ENCODE data around the gene L3HYPDH. TPM values are rescaled to one million over a fixed set of nuclear protein-coding genes. Genes with fewer than 3 reads are reported as not detected.

L3HYPDH gene
- total RNA-seq, 4 donors from 2014 or later, result 39.4 to 98.4 (median 71.7) TPM

DNA sequence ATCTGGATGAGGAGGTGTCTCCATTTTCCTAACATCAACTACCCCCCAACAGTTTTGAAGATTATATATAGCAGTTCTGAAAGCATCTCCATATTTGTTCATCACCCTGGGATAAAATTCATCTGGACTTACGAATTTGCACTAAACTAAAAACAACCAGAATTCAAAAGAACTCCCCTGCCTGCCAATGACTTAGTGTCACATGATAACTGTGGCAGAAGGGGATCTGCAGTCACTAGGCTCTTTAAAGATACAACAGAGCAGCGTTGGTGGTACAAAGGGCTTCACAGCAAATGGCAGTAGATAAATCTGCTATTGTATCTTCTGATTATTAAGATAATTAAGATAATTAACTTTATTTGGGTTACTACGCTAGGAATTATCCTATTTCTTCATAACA, 49.1 kb downstream of the L3HYPDH start:
- DNase-seq, result no peak
- Histone ChIP-seq H3K9me3 (no peaks in the 10 kb centered on the region), H3K36me3 (no peaks in the 10 kb centered on the region), H3K27ac (no peak overlapping the region), H3K4me1 (no peaks in the 10 kb centered on the region), H3K4me3 (no peak overlapping the region), H3K27me3 (no peaks in the 10 kb centered on the region)
- intact Hi-C loops (cut with DNase I; ENCODE audit: low total_unique reads), result no loop called here
- no peak for TF ChIP-seq POLR2A (IDR thresholded peaks at IDR 0.05)
- TF ChIP-seq, protein P1, sequence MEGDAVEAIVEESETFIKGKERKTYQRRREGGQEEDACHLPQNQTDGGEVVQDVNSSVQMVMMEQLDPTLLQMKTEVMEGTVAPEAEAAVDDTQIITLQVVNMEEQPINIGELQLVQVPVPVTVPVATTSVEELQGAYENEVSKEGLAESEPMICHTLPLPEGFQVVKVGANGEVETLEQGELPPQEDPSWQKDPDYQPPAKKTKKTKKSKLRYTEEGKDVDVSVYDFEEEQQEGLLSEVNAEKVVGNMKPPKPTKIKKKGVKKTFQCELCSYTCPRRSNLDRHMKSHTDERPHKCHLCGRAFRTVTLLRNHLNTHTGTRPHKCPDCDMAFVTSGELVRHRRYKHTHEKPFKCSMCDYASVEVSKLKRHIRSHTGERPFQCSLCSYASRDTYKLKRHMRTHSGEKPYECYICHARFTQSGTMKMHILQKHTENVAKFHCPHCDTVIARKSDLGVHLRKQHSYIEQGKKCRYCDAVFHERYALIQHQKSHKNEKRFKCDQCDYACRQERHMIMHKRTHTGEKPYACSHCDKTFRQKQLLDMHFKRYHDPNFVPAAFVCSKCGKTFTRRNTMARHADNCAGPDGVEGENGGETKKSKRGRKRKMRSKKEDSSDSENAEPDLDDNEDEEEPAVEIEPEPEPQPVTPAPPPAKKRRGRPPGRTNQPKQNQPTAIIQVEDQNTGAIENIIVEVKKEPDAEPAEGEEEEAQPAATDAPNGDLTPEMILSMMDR (IDR thresholded peaks at IDR 0.05), result no peak

DNA sequence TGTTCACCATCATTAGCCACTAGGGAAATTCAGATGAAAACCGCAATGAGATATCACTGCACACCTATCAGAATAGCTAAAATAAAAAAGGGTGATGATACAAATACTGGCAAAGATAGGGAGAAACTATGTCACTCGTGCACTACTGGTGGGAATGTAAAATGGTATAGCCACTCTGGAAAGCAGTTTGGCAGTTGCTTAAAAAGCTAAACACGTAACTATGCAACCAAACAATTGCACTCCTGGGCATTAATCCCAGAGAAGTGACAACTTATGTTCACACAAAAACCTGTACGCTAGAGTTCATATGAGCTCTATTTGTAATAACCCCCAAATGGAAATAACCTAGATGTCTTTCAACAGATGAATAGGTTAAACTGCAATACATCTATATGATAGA, 54.4 kb downstream of the L3HYPDH start:
- Histone ChIP-seq H3K9me3 (no peaks in the 10 kb centered on the region), H3K4me3 (no peak overlapping the region), H3K36me3 (no peaks in the 10 kb centered on the region), H3K27me3 (no peaks in the 10 kb centered on the region), H3K4me1 (peaks cover 0 to 8% of the 10 kb centered on the region in 2 donors), H3K27ac (no peak overlapping the region)
- TF ChIP-seq, protein P1 (IDR thresholded peaks at IDR 0.05), result no peak
- no peak for TF ChIP-seq POLR2A (IDR thresholded peaks at IDR 0.05)
- no peak for DNase-seq
- intact Hi-C loops (cut with DNase I; ENCODE audit: low total_unique reads), result no loop called here

DNA sequence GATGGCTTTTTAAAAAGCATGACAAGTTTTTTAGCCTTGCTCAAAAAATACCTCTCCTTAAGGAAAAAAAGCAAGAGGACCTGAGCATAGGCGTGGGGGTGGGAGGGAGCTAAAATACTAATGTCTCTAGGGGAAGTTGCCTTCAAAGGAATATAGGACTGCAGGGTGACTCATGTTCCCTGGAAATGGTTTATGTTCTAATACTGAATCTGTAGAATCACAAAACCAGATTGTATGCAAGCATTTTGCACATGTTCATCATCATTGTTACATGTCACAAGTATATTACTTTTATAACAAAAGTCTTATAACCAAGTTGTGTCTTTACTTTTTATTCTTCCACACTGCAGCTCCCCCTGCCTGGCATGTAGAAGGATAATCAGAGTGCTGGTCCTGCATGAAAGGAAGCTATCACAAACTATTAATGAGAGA, 55.6 kb downstream of the L3HYPDH start:
- DNase-seq, result no peak
- H3K9me3 ChIP-seq, result no peaks in the 10 kb centered on the region
- H3K4me3 ChIP-seq, result no peak overlapping the region
- no peaks in the 10 kb centered on the region for H3K27me3 ChIP-seq
- H3K36me3 ChIP-seq, result no peaks in the 10 kb centered on the region
- TF ChIP-seq, protein P1 (IDR thresholded peaks at IDR 0.05), result peak; percentile 34 to 69 (median 50)
- TF ChIP-seq POLR2A (IDR thresholded peaks at IDR 0.05), result no peak
- H3K27ac ChIP-seq, result peak overlapping the region; percentile 68 to 83
- intact Hi-C loops (cut with DNase I; ENCODE audit: low total_unique reads), result no loop called here
- H3K4me1 ChIP-seq, result peaks cover 0 to 8% of the 10 kb centered on the region in 2 donors

DNA sequence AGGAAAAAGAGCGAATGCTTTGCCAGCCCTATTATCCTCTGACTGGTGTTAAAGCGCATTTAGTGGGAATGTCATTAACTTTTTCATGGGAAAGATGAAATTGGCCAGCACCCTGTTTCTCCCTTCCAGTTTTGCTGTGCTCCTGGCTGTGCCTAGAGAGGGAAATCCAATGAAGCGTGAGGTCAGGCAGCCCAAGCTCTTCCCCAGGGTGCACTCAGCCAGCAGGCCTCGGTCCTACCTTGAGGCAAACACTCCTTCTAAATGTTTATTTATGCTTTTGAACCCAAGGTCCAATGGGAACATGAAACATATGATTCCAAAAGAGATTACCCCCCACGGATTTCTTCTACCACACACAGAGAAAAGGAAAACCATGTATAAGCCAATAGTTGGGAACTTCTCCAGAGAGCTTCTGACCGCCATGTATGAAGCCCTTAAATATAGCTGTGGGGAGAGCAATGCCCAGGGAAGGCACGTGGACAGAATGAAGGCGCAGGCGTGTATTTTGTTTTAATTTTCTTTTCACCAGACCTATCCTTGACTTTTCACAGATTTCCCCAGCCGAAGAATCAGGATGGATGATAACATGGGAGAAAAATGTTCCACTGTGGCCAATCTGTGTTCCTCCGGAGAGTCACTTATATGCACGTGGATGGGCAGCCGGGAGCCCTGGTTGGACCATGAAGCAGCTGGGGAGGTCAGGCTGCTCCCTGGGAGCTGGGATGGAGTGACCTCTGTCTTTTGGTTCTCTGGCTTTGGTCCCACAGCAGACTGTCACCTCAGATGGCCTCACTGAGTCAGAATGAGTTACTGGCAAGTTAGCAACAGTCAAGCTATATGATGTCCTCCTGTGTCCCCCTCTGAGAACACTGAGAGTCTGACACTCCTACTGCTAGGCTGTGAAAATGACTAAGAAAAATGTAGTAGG, 56.3 kb downstream of the L3HYPDH start:
- peaks cover 0 to 8% of the 10 kb centered on the region in 2 donors for H3K4me1 ChIP-seq

More for the DNA sequence above, 56.3 kb downstream of the L3HYPDH start:
- Histone ChIP-seq H3K27ac (peak overlapping the region; percentile 68 to 83), H3K9me3 (no peaks in the 10 kb centered on the region), H3K36me3 (no peaks in the 10 kb centered on the region), H3K4me3 (no peak overlapping the region), H3K27me3 (no peaks in the 10 kb centered on the region)
- intact Hi-C loops (cut with DNase I; ENCODE audit: low total_unique reads), result no loop called here
- peak; percentile 67 to 68 for DNase-seq
- TF ChIP-seq, protein P1 (IDR thresholded peaks at IDR 0.05), result no peak
- TF ChIP-seq POLR2A (IDR thresholded peaks at IDR 0.05), result no peak
